HG02973 (cell line): ENCODE results near the gene RBMS3.

Experiments used
- ATAC-seq: cut with Tn5 transposase; IDR thresholded peaks from one replicate; pipeline ENCODE4 v1.9.1; 2021; ENCODE audit warnings: moderate library complexity; ENCODE audit not compliant: unreplicated experiment

Gene RBMS3

GRCh38 chr3:29850641-29851040, 569.8 kb downstream of the RBMS3 start:
- ATAC-seq = no peak

- no peak for ATAC-seq
Observed at GRCh38 chr3:29852767-29853166, 571.9 kb downstream of the RBMS3 start.

GRCh38 chr3:29853841-29854397, 573.0 kb downstream of the RBMS3 start:
- ATAC-seq = no peak

GRCh38 chr3:29854821-29855220, 574.0 kb downstream of the RBMS3 start:
- no peak for ATAC-seq

- ATAC-seq = no peak
Observed at GRCh38 chr3:29859726-29860270, 578.9 kb downstream of the RBMS3 start.

- no peak for ATAC-seq
Observed at GRCh38 chr3:29864809-29865208, 583.9 kb downstream of the RBMS3 start.

GRCh38 chr3:29868543-29869101, 587.8 kb downstream of the RBMS3 start:
- ATAC-seq = no peak

- no peak for ATAC-seq
Observed at GRCh38 chr3:29870136-29870535, 589.3 kb downstream of the RBMS3 start.

- no peak for ATAC-seq
Observed at GRCh38 chr3:29871087-29871486, 590.2 kb downstream of the RBMS3 start.

GRCh38 chr3:29880809-29881208, 599.9 kb downstream of the RBMS3 start:
- ATAC-seq = no peak

- no peak for ATAC-seq
Observed at GRCh38 chr3:29887451-29887850, 606.6 kb downstream of the RBMS3 start.

GRCh38 chr3:29889215-29889614, 608.3 kb downstream of the RBMS3 start:
- ATAC-seq = no peak

- ATAC-seq = no peak
Observed at GRCh38 chr3:29890801-29891200, 609.9 kb downstream of the RBMS3 start.

GRCh38 chr3:29892976-29893554, 612.2 kb downstream of the RBMS3 start:
- no peak for ATAC-seq

- ATAC-seq = no peak
Observed at GRCh38 chr3:29896856-29897255, 616.0 kb downstream of the RBMS3 start.

GRCh38 chr3:29898171-29898965, 617.5 kb downstream of the RBMS3 start:
- no peak for ATAC-seq

- no peak for ATAC-seq
Observed at GRCh38 chr3:29899021-29899420, 618.1 kb downstream of the RBMS3 start.

GRCh38 chr3:29901097-29901496, 620.2 kb downstream of the RBMS3 start:
- ATAC-seq = no peak

GRCh38 chr3:29903600-29903999, 622.7 kb downstream of the RBMS3 start:
- ATAC-seq = no peak

GRCh38 chr3:29906906-29907305, 626.0 kb downstream of the RBMS3 start:
- ATAC-seq = no peak

GRCh38 chr3:29912600-29913288, 631.9 kb downstream of the RBMS3 start:
- no peak for ATAC-seq
